ENCODE data around the gene CTXND2. TPM values are rescaled to one million over a fixed set of nuclear protein-coding genes. Genes with fewer than 3 reads are reported as not detected.

Gene CTXND2
- total and polyA plus RNA-seq, 2 donors (not counting 3 experiments of a cell fraction or from before 2014, with no cell fraction given) = not detected

- H3K27ac ChIP-seq (ENCODE audit: insufficient read depth, low read depth, low read length) = no peak overlapping the region
- H3K4me3 ChIP-seq (replicated peaks in 1 of 3; ENCODE audit: insufficient read depth in 1 of 3, low read depth in 1 of 3, low read length in 3 of 3) = no peak overlapping the region
- H4K20me1 ChIP-seq (replicated peaks; ENCODE audit: control insufficient read depth, extremely low read depth, insufficient read depth, low read length) = no peaks in the 10 kb centered on the region
- H2AFZ ChIP-seq (ENCODE audit: low read depth, low read length) = no peak overlapping the region
- dilution Hi-C loops (cut with MboI; ENCODE audit: extremely low pct_ligation_motif_present, low sequenced_read_pairs) (no loop called here), intact Hi-C loops (cut with micrococcal nuclease) (no loop called here)
- peaks cover 0 to 2% of the 10 kb centered on the region in 2 experiments for H3K27me3 ChIP-seq (ENCODE audit: control insufficient read depth in 2 of 2, insufficient read depth in 2 of 2, low read length in 2 of 2)
- H3K4me1 ChIP-seq (ENCODE audit: control insufficient read depth, extremely low read depth, insufficient read depth, low read length) = no peaks in the 10 kb centered on the region
- H3K4me2 ChIP-seq (ENCODE audit: insufficient read depth, low read length) = no peak overlapping the region
- H3K79me2 ChIP-seq (ENCODE audit: control insufficient read depth, insufficient read depth, low read length) = no peaks in the 10 kb centered on the region
- FAIRE-seq = no peak
- CTCF ChIA-PET = interaction anchor here (1.7 kb wide), 1 partner anchor 17 kb away, joined by 4 read pairs; no protein-coding TSS in a partner anchor
- no peak for TF ChIP-seq JUN (IDR thresholded peaks at IDR 0.05; ENCODE audit: borderline replicate concordance, insufficient read depth, insufficient read length, low read depth)
- no peak for TF ChIP-seq MAX (IDR thresholded peaks at IDR 0.05; ENCODE audit: insufficient read depth, insufficient read length)
- TF ChIP-seq MYC (IDR thresholded peaks at IDR 0.05; ENCODE audit: low read depth, low read length) = no peak
- no peak for TF ChIP-seq FOS (IDR thresholded peaks at IDR 0.05; ENCODE audit: borderline replicate concordance, insufficient read depth, low read length)
- no peak for TF ChIP-seq POLR2A (IDR thresholded peaks at IDR 0.05; ENCODE audit: low read depth, low read length)
- TF ChIP-seq EZH2 (IDR thresholded peaks at IDR 0.05; ENCODE audit: borderline replicate concordance, low read depth, low read length, severe bottlenecking) = no peak
- no peak for TF ChIP-seq POLR2AphosphoS5 (IDR thresholded peaks at IDR 0.05; ENCODE audit: insufficient read depth, low read depth, low read length)
- TF ChIP-seq GATA2 (IDR thresholded peaks at IDR 0.05; ENCODE audit: insufficient read depth, insufficient read length, low read depth, low read length) = no peak
- TF ChIP-seq CTCF (IDR thresholded peaks at IDR 0.05; ENCODE audit: extremely low read depth in 1 of 2, insufficient read depth in 1 of 2, low read depth in 1 of 2, low read length in 2 of 2) = no peak
- no peaks in the 10 kb centered on the region for H3K9me1 ChIP-seq (replicated peaks; ENCODE audit: control insufficient read depth, extremely low read depth, insufficient read depth, low read length)
- H3K9ac ChIP-seq (replicated peaks; ENCODE audit: extremely low read depth, insufficient read depth, low read length) = no peak overlapping the region
- no peaks in the 10 kb centered on the region for H3K36me3 ChIP-seq (ENCODE audit: control insufficient read depth in 2 of 2, extremely low read depth in 1 of 2, insufficient read depth in 2 of 2, low read length in 2 of 2)
- DNase-seq (ENCODE audit: low read depth, low spot score) = no peak
- BruUV-seq (replicated peaks) = no TSS peak
- no peaks in the 10 kb centered on the region for H3K9me3 ChIP-seq (replicated peaks; ENCODE audit: control insufficient read depth, insufficient read depth, low read length)
- POLR2A ChIA-PET = no interaction called here
Observed at GRCh38 chr1:150905301-150905700, 18.4 kb downstream of the CTXND2 start.

Data from endothelial cell of umbilical vein (primary cell).